LoVo (cell line): Measurements from ENCODE around the gene CYSTM1.
"Not testable (repeated sequence)": the region's sequence is repeated elsewhere in the genome, so short reads cannot be mapped to it uniquely, and the experiment has no call there.

Experiments
- DNase-seq: peaks from one replicate; pipeline ENCODE4 v3.0.0-alpha.2; 2016; ENCODE audit warnings: low spot score

Gene CYSTM1

DNA sequence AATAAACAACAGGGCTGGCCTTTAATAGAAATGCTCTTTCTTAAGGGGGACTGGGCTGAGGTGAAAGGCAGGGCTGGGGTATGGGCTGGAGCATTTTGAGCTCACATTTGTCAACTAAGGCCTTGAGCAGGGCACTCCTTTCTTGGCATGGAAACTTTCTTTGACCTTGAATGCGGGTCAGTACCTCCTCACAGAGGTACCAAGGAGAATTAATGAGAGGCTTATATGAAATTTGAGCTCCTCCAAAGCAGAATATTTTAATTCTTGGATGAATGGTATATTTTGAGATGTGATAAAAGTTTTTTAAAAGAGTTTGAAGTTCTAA is 3.1 kb downstream of the CYSTM1 start:
- DNase-seq: no peak

DNA sequence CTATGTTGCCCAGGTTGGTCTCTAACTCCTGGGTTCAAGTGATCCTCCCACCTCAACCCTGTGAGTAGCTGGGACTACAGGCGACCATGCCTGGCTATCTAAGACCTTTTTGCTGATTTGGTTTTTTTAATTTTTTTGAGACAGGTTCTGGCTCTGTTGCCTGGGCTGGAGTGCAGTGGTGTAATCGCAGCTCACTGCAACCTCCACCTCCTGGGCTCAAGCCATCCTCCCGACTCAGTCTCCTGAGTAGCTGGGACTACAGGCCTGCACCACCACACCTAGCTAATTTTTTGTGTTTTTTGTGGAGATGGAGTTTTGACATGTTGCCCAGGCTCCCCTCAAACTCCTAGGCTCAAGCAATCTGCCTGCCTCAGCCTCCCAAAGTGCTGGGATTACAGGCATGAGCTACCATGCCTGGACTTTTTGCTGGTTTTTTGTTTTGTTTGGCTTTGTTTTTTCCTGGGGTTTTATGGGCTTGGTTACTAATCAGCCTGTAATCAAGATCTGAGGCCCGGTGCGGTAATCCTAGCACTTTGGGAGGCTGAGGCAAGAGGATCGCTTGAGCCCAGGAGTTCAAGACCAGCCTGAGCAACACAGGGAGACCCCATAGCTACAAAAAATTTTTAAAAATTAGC is 3.6 kb downstream of the CYSTM1 start:
- no peak for DNase-seq

DNA sequence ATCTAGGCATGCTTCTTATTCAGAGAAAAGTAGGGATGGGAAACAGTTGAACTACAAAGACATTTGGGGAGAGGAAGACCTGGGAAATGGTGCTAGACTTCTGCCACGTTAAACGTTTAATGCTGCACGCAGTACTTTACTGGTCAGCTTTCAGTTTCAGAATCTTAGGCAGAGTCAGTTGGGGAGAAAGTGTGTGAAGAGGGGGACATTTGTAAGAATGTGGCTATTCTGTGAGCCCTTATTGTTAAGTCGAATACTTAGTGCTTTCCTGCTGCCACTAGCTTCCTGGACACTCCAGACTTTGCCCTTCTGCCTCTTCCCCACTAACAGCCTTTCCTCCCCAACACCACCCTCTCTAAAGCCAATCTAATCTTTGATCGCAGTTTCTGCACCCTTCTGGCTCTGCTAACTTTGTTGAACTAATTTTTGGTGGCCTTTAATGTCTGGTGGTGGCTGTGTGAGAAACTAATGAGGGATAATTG is 6.1 kb downstream of the CYSTM1 start:
- no peak for DNase-seq

DNA sequence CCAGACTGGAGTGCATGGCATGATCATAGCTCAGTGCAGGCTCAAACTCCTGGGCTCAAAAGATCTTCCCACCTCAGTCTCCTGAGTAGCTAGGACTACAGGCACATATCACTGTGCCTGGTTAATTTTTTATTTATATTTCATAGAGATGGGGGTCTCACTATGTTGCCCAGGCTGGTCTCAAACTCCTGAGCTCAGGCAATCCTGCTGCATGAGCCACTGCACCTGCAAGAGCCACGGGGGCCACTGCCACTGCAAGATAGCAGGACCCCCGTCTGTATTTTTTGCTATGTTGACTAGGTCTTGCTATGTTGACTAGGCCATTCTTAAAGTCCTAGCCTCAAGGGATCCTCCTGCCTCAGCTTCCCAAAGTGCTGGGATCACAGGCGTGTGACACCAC is 6.5 kb downstream of the CYSTM1 start:
- no peak for DNase-seq

DNA sequence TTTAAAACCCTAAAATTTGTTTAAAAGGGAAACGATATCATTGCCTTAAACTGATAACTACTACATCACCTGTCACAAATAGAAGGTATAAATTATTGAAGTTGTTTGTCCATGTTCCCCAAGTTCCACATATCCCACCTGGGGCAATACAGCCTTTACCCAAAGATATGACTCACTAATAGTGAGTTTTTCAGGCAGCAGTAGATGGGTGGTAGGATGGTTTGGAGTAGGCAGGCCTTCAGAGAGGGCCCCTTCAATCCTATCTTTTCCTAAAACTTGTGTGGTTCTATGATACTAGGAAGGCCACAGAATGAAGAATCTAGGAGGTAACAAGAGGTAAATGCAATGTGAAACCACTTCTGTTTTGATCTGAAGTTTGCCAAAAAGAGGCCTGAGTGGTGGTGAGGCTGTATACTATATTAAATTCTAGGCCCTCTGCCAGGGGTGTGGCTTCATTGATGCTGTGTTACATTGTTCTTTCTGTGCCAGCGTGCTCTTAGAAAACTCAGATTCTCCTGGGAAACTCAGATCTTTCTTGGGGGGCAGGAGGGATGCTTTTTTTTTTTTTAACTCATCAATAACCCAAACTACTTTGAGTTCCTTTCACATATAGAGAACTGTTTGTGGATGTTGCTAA is 7.2 kb downstream of the CYSTM1 start:
- peak; percentile 41 for DNase-seq

DNA sequence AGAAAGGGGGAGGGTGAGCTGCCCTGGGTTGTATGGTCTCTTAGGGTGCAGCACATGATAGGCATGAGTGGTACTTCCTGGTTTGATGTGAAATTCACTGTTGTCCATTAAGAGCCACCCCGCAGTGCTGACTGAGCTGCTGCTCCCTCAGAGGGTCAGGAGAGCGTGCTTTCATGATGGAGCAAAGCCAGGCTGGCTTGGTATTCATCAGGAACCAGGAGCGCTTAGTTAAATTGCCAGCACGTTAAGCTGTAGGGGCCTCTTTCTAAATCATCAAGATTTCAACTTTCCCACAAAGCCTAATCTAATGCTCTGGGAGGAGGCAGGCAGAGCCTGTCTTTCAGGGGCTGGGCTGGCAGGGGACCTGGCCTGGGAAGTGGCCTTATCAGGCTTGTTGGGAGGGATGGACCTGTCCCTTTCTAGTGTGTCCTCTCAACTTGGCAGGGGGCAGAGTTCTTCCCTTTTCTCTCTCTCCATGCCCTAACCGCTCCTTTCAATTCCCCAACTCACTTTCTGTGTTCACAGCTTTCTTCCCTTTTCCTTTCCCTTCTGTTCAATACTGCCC is 7.9 kb downstream of the CYSTM1 start:
- no peak for DNase-seq

GRCh38 chr5:140185409-140185808 is 10.4 kb downstream of the CYSTM1 start:
- no peak for DNase-seq

GRCh38 chr5:140186267-140186671 is 11.3 kb downstream of the CYSTM1 start:
- DNase-seq: no peak

DNA sequence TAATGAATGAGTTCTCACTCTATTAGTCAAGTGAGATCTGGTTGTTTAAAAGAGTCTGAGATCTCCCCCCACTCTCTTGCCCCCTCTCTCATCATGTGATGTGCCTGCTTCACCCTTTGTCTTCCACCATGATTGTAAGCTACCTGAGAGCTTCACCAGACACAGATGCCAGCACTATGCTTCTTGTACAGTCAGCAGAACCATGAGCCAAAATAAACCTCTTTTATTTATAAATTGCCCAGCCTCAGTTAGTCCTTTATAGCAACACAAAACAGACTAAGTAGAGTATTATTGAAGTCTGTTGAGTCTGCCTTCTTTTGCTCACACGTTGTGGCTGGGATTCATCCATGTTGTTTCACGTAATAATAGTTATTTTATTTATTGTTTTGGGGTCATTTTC is 14.3 kb downstream of the CYSTM1 start:
- no peak for DNase-seq

- no peak for DNase-seq
These were observed 15.2 kb downstream of the CYSTM1 start for GRCh38 chr5:140189977-140190871.

GRCh38 chr5:140190872-140191218 is 15.9 kb downstream of the CYSTM1 start:
- DNase-seq: no peak

DNA sequence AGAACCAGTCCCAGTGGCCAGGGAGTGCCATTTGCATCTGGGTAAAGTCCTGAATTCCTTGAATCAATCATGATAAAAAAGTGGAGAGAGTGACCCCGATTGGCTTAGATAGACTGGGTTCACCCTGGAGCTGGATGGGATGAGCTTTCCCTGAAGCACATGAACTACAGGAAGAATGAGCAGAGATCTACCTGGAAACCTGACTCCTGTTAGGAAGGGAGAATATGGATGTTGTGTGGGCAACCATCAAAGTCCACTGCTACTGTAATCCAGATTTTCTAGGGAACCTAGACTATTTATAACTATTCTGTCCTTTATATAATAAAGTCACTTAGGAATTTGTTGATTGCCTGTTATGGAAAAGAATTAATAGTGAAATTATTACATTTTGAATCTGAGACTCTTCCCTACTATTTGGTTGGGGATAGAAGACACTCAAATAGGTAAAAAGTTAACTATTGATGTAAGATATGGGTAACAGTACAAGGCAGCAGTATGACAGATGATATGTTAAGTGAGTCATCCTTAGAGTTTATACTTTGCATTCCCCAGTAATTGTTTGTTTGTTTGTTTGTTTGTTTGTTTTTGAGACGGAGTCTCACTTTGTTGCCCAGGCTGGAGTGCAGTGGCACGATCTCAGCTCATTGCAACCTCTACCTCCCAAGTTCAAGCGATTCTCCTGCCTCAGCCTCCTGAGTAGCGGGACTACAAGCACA is 17.9 kb downstream of the CYSTM1 start:
- no peak for DNase-seq

GRCh38 chr5:140194662-140195061 is 19.7 kb downstream of the CYSTM1 start:
- DNase-seq: no peak

GRCh38 chr5:140196115-140196814 is 21.3 kb downstream of the CYSTM1 start:
- no peak for DNase-seq

DNA sequence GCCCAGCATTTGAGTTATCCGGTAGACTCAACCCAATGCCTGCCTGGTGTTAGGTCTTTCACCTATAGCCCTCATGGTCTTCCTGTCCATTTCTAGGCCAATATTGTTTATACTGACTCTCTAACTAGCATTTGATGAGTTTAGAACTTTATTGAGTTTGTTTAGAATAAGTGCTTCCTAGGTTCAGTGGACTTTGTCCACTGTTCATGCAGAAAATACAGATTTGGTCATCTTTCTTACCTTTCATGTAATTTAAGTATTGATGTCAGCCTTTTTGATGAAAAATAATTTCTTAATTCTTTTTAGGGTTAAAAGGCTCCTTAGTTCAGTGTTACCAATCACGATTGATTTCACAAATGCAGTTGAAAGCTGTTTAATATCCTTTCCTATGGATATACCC is 22.0 kb downstream of the CYSTM1 start:
- DNase-seq: no peak

GRCh38 chr5:140198915-140199314 is 23.9 kb downstream of the CYSTM1 start:
- not testable (repeated sequence) for DNase-seq

DNA sequence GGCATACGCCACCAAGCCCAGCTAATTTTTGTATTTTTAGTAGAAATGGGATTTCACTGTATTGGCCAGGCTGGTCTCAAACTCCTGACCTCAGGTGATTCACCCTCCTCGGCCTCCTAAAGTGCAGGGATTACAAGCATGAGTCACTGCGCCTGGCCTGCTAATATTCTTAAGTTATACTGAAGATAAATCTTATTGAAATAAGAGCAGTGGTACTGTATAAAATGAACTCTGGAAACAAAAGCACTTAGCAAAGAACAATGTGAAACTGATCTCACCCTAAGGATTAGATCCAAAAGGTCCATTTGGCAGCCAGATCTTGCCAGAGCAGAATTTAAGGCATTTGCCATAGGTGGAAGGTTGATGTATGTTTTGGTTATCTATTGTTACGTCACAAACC is 27.1 kb downstream of the CYSTM1 start:
- no peak for DNase-seq

GRCh38 chr5:140202610-140203009 is 27.6 kb downstream of the CYSTM1 start:
- no peak for DNase-seq

DNA sequence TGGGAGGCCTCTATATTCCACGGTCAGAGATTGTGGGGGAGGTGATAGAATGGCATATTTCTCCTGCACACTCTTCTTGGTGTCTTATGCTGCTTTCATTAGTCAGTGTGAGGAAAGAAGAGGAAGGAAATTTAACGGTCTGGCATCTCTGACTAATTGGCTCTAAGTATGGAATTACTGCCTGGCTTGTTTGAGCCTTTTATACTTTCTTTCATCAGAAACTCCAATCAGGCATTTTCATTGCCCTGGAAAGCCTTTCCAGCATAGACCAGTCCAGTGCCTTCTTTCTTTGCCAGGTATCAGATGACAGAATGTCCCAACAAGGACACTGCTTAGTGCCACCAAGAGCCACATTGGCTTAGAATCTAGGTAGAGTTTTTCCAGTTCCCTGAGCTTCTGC is 30.2 kb downstream of the CYSTM1 start:
- DNase-seq: no peak

DNA sequence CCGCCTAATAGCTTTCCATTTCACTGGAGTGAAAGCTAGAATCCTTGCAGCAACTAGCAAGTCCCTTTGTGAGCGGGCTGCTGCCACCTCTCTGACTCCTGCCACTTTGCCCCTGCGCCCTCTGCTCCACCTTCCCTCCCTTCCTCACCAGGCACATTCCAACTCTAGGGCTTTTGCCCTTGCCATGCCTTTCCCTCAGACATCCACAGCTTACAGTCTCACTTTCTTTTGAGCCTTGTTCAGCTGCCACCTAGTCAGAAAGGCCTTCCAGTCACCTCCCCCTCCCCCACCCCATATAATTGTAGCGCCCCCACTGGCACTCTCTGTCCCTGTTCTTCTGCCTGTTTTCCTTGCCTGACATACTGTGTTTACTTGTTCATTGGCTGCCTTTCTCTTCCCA is 31.0 kb downstream of the CYSTM1 start:
- DNase-seq: no peak

DNA sequence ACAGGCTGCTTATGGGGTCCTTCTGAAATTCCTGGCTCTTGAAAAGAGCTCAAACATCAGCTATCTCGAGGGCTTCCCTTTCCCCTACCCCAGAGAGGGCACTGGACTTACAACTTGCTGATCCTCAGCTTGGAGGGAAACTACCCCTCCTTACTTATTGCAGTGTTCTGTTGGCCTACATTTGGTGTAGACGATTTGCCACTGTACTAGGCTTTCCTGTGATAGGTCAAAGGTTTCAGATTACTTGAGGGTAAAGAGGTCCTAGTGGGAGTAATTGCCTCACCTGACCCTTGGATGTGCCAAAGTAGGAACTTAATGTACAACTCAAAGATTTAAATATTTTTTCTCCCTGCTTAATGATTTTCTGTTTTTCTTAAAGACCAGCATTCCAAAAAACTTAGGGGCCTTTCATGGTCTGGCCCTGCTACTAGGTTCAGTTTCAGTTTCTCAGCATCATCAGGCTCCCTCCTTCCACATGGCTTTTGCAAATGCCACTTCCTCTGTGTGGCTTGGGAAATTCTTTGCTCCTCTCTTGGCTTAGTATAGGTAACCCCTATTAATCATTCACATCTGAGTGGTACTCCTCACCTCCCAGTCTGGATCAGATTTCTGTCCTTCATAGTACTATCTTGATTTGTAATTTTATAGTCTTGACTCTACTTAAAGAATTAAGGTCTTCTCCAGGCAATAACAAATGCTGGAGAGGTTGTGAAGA is 32.4 kb downstream of the CYSTM1 start:
- no peak for DNase-seq
